Sigmoid colon (tissue), 7 donors: Measurements from ENCODE around the gene CISD2. TPM values are rescaled to one million over a fixed set of nuclear protein-coding genes. Genes with fewer than 3 reads are reported as not detected.
"Not testable (repeated sequence)": the region's sequence is repeated elsewhere in the genome, so short reads cannot be mapped to it uniquely, and the experiment has no call there.

Source experiments
- DNase-seq: peaks from one replicate; pipeline ENCODE4 v3.0.0-alpha.2; 2019
- H3K27ac ChIP-seq, 4 donors: fragments of 200-600 bp; sonication (generic); one replicate each; pipeline ENCODE4 v1.5.1; 2016 to 2019; ENCODE audit warnings: mild to moderate bottlenecking in 1 of 4
- H3K27me3 ChIP-seq, 3 donors: fragments of 200-600 bp; sonication (generic); one replicate each; pipeline ENCODE4 v1.5.1; 2019; ENCODE audit warnings: mild to moderate bottlenecking in 1 of 3
- H3K36me3 ChIP-seq, 4 donors: fragments of 200-600 bp; sonication (generic); one replicate each; pipeline ENCODE4 v1.5.1; 2016 to 2019
- H3K4me1 ChIP-seq, 4 donors: fragments of 200-600 bp; sonication (generic); one replicate each; pipeline ENCODE4 v1.5.1; 2017 to 2019
- H3K4me3 ChIP-seq, 4 donors: fragments of 200-600 bp; sonication (generic); one replicate each; pipeline ENCODE4 v1.5.1; 2017 to 2019; ENCODE audit warnings: mild to moderate bottlenecking in 2 of 4, moderate library complexity in 1 of 4
- H3K9me3 ChIP-seq, 4 donors: fragments of 200-600 bp in 3 of 4; sonication (generic) in 3 of 4; one replicate each; pipeline versions ENCODE4 v1.5.1 to v1.6.1; 2013 to 2019
- EP300 ChIP-seq, 4 donors: sonication (generic); formaldehyde crosslinking; IDR thresholded peaks; one replicate each; pipeline ENCODE4 v1.6.1; 2017; ENCODE audit warnings: antibody characterized with exemption in 4 of 4
- POLR2A ChIP-seq, 2 donors: fragments of 450-650 bp; IDR thresholded peaks; one replicate each; pipeline ENCODE4 v1.6.1; 2016; ENCODE audit warnings: antibody characterized with exemption in 2 of 2, mild to moderate bottlenecking in 2 of 2, moderate library complexity in 2 of 2
- POLR2AphosphoS5 ChIP-seq, 4 donors: sonication (generic); formaldehyde crosslinking; IDR thresholded peaks; one replicate each; pipeline ENCODE4 v1.6.1; 2017; ENCODE audit warnings: antibody characterized with exemption in 4 of 4
- WGBS, 2 donors: extraction: QIAGEN DNeasy Blood & Tissue Kit; methylation state at CpG; one replicate each; pipeline ENCODE4 v1.1.7; 2013; 5-methylcytosine and 5-hydroxymethylcytosine counted together
- intact Hi-C: fragments of 100-400 bp; cut with DNase I; formaldehyde crosslinking; loops from one replicate; pipeline ENCODE4 v1.15.1; 2023
- polyA plus RNA-seq, 3 donors: library from polyadenylated mRNA; stranded (reverse); fragments of 200-250 nt; gene quantifications; one replicate each; pipeline ENCODE4 v1.2.3, GENCODE V29; 2013
- small RNA-seq, 3 donors: library from RNA; depleted of rRNA; stranded (forward); fragments of <200 nt; gene quantifications; one replicate each; pipeline ENCODE3, GENCODE V24; 2016
- total RNA-seq, 4 donors: library from RNA; depleted of rRNA; stranded (reverse); fragments of >200 nt; gene quantifications; one replicate each; pipeline ENCODE4 v1.1.0, GENCODE V29; 2016
- TF ChIP-seq, protein P1 (sequence below), 4 experiments: fragments of 450-650 bp in 3 of 4; fragments of 200-600 bp in 1 of 4; IDR thresholded peaks; one replicate each; pipeline ENCODE4 v1.5.1; 2016 to 2019; ENCODE audit warnings: antibody characterized with exemption in 4 of 4, mild to moderate bottlenecking in 3 of 4, moderate library complexity in 2 of 4
- donor health status: healthy with polysubstance abuse.
- donor health status: Bipolar disorder and iron deficiency.
- donor health status: healthy.

The CISD2 gene
- total and polyA plus RNA-seq, 7 donors, result 6.5 to 31.7 (median 16.5) TPM

DNA sequence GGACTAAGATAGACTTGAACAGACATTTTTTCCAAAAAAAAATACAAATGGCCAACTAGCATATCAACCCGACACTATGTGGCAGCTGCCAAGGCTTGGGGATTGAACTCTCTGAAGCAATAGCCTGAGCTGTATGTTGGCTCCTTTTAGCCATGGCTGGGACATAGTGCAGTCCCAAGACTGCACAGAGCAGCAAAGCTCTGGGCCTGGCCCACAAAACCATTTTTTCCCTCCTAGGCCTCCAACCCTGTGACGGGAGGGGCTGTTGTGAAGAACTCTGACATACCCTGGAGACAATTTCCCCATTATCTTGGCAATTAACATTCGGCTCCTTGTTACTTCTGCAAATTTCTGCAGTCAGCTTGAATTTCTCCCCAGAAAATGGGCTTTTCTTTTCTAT is 50.1 kb downstream of the CISD2 start:
- 94 to 97% methylated on average over 3 of the region's 3 CpGs for WGBS, 2 donors
- no peak for DNase-seq
- Histone ChIP-seq H3K4me3 (no peak overlapping the region), H3K36me3 (no peaks in the 10 kb centered on the region), H3K27ac (no peak overlapping the region), H3K9me3 (peaks cover 0 to 3% (median 0%) of the 10 kb centered on the region in 4 donors), H3K27me3 (no peaks in the 10 kb centered on the region), H3K4me1 (no peaks in the 10 kb centered on the region)
- intact Hi-C loops, result no loop called here
- no peak for TF ChIP-seq EP300 (IDR thresholded peaks at IDR 0.05)
- no peak for TF ChIP-seq POLR2A (IDR thresholded peaks at IDR 0.05)
- no peak for TF ChIP-seq POLR2AphosphoS5 (IDR thresholded peaks at IDR 0.05)
- TF ChIP-seq, protein P1, sequence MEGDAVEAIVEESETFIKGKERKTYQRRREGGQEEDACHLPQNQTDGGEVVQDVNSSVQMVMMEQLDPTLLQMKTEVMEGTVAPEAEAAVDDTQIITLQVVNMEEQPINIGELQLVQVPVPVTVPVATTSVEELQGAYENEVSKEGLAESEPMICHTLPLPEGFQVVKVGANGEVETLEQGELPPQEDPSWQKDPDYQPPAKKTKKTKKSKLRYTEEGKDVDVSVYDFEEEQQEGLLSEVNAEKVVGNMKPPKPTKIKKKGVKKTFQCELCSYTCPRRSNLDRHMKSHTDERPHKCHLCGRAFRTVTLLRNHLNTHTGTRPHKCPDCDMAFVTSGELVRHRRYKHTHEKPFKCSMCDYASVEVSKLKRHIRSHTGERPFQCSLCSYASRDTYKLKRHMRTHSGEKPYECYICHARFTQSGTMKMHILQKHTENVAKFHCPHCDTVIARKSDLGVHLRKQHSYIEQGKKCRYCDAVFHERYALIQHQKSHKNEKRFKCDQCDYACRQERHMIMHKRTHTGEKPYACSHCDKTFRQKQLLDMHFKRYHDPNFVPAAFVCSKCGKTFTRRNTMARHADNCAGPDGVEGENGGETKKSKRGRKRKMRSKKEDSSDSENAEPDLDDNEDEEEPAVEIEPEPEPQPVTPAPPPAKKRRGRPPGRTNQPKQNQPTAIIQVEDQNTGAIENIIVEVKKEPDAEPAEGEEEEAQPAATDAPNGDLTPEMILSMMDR (IDR thresholded peaks at IDR 0.05), result no peak

DNA sequence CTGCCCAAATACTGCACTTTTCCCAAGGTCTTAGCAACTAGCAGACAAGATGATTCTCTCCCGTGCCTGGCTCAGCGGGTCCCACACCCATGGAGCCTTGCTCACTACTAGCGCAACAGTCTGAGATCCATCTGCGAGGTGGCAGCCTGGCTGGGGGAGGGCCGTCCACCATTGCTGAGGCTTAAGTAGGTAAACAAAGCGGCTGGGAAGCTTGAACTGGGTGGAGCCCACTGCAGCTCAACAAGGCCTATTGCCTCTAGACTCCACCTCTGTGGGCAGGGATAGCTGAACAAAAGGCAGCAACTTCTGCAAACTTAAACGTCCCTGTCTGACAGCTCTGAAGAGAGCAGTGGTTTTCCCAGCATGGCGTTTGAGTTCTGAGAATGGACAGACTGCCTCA is 50.9 kb downstream of the CISD2 start:
- DNase-seq, H3K27ac ChIP-seq, H3K9me3 ChIP-seq, intact Hi-C loops, H3K4me1 ChIP-seq, H3K27me3 ChIP-seq, H3K4me3 ChIP-seq, H3K36me3 ChIP-seq: not testable (repeated sequence)
- 71 to 81% methylated on average over 8 of the region's 8 CpGs for WGBS, 2 donors

DNA sequence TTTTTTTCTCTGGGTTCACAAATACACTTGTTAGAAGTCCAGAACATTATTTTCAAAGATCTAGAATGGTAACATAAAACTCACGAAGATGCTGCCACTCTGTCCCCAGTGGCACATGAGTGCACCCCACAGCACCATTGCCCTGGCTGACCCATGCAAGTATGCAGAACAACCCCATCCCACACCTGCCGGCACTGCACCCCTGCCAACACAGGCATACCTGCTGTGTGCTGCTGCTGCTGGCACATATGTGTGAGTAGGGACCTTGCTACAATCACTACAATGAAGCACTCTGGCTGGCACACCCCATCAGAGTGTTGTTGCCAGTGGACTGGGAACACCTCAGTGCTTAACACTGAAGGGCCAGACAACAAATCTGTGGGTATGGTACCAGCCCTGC is 66.9 kb downstream of the CISD2 start:
- DNase-seq, result no peak
- no peak for TF ChIP-seq POLR2A (IDR thresholded peaks at IDR 0.05)
- Histone ChIP-seq H3K4me1 (no peaks in the 10 kb centered on the region), H3K9me3 (no peaks in the 10 kb centered on the region), H3K27me3 (no peaks in the 10 kb centered on the region), H3K4me3 (no peak overlapping the region), H3K36me3 (no peaks in the 10 kb centered on the region), H3K27ac (no peak overlapping the region)
- intact Hi-C loops, result no loop called here
- 93 to 94% methylated on average over 2 of the region's 2 CpGs for WGBS, 2 donors

DNA sequence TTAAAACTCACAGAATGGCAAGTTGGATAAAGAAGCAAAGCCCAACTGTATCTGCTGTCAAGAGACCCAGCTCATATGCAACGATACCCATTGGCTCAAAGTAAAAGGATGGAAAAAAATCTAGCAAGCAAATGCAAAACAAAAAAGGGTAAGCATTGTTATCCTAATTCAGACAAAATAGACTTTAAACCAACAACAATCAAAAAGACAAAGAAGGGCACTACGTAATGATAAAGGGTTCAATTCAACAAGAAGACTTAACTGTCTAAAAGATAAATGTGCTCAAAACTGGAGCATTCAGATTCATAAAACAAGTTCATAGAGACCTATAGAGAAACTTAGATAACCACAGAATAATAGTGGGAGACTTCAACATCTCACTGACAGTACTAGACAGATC is 69.3 kb downstream of the CISD2 start:
- 83 to 87% methylated on average over 2 of the region's 2 CpGs for WGBS, 2 donors
- H3K36me3 ChIP-seq, intact Hi-C loops, H3K4me1 ChIP-seq, H3K27me3 ChIP-seq, H3K4me3 ChIP-seq, H3K9me3 ChIP-seq, H3K27ac ChIP-seq, DNase-seq: not testable (repeated sequence)

Small RNA genes lying within 50 kb of the gene (small RNA-seq; reads per million reads assigned to genes)
- gene RNU7-151P, result 0 reads per million in 3 donors

Other genes starting within 250 kb of the CISD2 start
- gene MANBA, start 108.0 kb upstream of the CISD2 start, total RNA-seq, result 10 to 100 TPM; 25.3 to 47.4 (median 44.8) TPM
- 10 to 100 TPM in 1 of 3 donors, 1 to 10 TPM in 2; 8.4 to 13.7 (median 8.6) TPM for gene MANBA, start 108.0 kb upstream of the CISD2 start, polyA plus RNA-seq
- gene UBE2D3, start 41.4 kb upstream of the CISD2 start, total RNA-seq, result 100 to 1,000 TPM; 273 to 404 (median 305) TPM
- 100 to 1,000 TPM; 206 to 352 (median 348) TPM for gene UBE2D3, start 41.4 kb upstream of the CISD2 start, polyA plus RNA-seq
- 1 to 10 TPM in 2 of 4 donors, under 1 TPM in 1, not detected in 1; 0.82 to 3.9 (median 1.2) TPM for gene SLC9B1, start 150.7 kb downstream of the CISD2 start, total RNA-seq
- under 1 TPM in 1 of 3 donors, not detected in 2; 0.50 TPM for gene SLC9B1, start 150.7 kb downstream of the CISD2 start, polyA plus RNA-seq
- 10 to 100 TPM; 10.3 to 40.9 (median 17.1) TPM for gene SLC9B2, start 207.8 kb downstream of the CISD2 start, total RNA-seq
- 1 to 10 TPM; 1.4 to 5.4 (median 5.0) TPM for gene SLC9B2, start 207.8 kb downstream of the CISD2 start, polyA plus RNA-seq
- gene BDH2, start 230.8 kb downstream of the CISD2 start, total RNA-seq, result 10 to 100 TPM; 47.6 to 54.0 (median 50.2) TPM
- 10 to 100 TPM; 31.7 to 62.7 (median 56.5) TPM for gene BDH2, start 230.8 kb downstream of the CISD2 start, polyA plus RNA-seq